ENCODE results near the gene HRAS.

GRCh38 chr11:541433-541885 lies 6.1 kb upstream of the HRAS start:
- TF ChIP-seq GABPA (IDR thresholded peaks at IDR 0.05; ENCODE audit: low read depth) (no peak), CTCF (IDR thresholded peaks at IDR 0.05) (no peak), MAX (IDR thresholded peaks at IDR 0.05; ENCODE audit: low read depth) (no peak)
